ENCODE measurements around the gene TUG1. TPM values are rescaled to one million over a fixed set of nuclear protein-coding genes. Genes with fewer than 3 reads are reported as not detected.

The TUG1 gene
- total and polyA plus RNA-seq, 12 donors: 33.3 to 90.5 (median 54.0) TPM

- no peak overlapping the region for H3K27ac ChIP-seq
- no peaks in the 10 kb centered on the region for H3K4me1 ChIP-seq (replicated peaks in 1 of 2)
- no peak overlapping the region for H3K4me3 ChIP-seq
- no peaks in the 10 kb centered on the region for H3K36me3 ChIP-seq (replicated peaks in 1 of 2)
- DNase-seq: peak in 1 of 7 donors; percentile 1
- 80 to 93% (median 90%) methylated on average over 5 of the region's 5 CpGs for WGBS, 4 donors
- intact Hi-C loops (cut with DNase I): no loop called here
- no peaks in the 10 kb centered on the region for H3K9me3 ChIP-seq (replicated peaks in 1 of 3)
- TF ChIP-seq POLR2A (IDR thresholded peaks at IDR 0.05): no peak
- no peak for TF ChIP-seq CTCF (IDR thresholded peaks at IDR 0.05)
- H3K27me3 ChIP-seq: no peaks in the 10 kb centered on the region
Observed at GRCh38 chr22:31022516-31022915, 53.5 kb downstream of the TUG1 start.

Small RNA genes lying within 50 kb of the gene (small RNA-seq; reads per million reads assigned to genes)
- 0 reads per million in 2 donors for gene RF01892

Other genes with a start within 250 kb of the TUG1 start
- 10 to 100 TPM; 13.9 to 32.1 (median 17.2) TPM for gene MORC2, start 491 bp upstream of the TUG1 start, total RNA-seq
- 10 to 100 TPM; 19.7 to 60.1 (median 25.8) TPM for gene MORC2, start 491 bp upstream of the TUG1 start, polyA plus RNA-seq
- gene SMTN, start 112.1 kb downstream of the TUG1 start, total RNA-seq: 100 to 1,000 TPM in 4 of 9 donors, 10 to 100 TPM in 5; 13.0 to 115 (median 99.5) TPM
- 100 to 1,000 TPM in 1 of 3 donors, 10 to 100 TPM in 1, 1 to 10 TPM in 1; 4.6 to 155 (median 58.6) TPM for gene SMTN, start 112.1 kb downstream of the TUG1 start, polyA plus RNA-seq
- gene SELENOM, start 138.3 kb downstream of the TUG1 start, total RNA-seq: 100 to 1,000 TPM in 6 of 9 donors, 10 to 100 TPM in 2, 1 to 10 TPM in 1; 6.6 to 546 (median 108) TPM
- gene SELENOM, start 138.3 kb downstream of the TUG1 start, polyA plus RNA-seq: 100 to 1,000 TPM in 2 of 3 donors, 10 to 100 TPM in 1; 22.9 to 208 (median 134) TPM
- 1 to 10 TPM in 7 of 9 donors, under 1 TPM in 2; 0.48 to 8.1 (median 2.4) TPM for gene INPP5J, start 153.7 kb downstream of the TUG1 start, total RNA-seq
- gene INPP5J, start 153.7 kb downstream of the TUG1 start, polyA plus RNA-seq: 1 to 10 TPM in 2 of 3 donors, under 1 TPM in 1; 0.48 to 5.8 (median 2.1) TPM
- gene PLA2G3, start 171.2 kb downstream of the TUG1 start, total RNA-seq: not detected
- under 1 TPM in 1 of 3 donors, not detected in 2; 0.09 TPM for gene PLA2G3, start 171.2 kb downstream of the TUG1 start, polyA plus RNA-seq
- gene RNF185, start 190.9 kb downstream of the TUG1 start, total RNA-seq: 10 to 100 TPM; 15.9 to 45.5 (median 34.3) TPM
- 10 to 100 TPM; 16.0 to 41.7 (median 16.4) TPM for gene RNF185, start 190.9 kb downstream of the TUG1 start, polyA plus RNA-seq
- 10 to 100 TPM; 16.9 to 36.1 (median 24.3) TPM for gene LIMK2, start 243.0 kb downstream of the TUG1 start, total RNA-seq
- gene LIMK2, start 243.0 kb downstream of the TUG1 start, polyA plus RNA-seq: 10 to 100 TPM; 12.6 to 18.7 (median 14.9) TPM

All from adrenal gland (tissue), 12 donors.